OCI-LY1 (cell line): ENCODE results near the gene C10orf62.

Source experiments
- H2AFZ ChIP-seq: fragments of 200-600 bp; sonication (generic), shearing (Covaris generic); 2 replicates; pipeline ENCODE4 v1.6.0; 2014; ENCODE audit warnings: antibody characterized with exemption, mild to moderate bottlenecking, low read length
- H3F3A ChIP-seq: fragments of 200-600 bp; sonication (generic), shearing (Covaris generic); 2 replicates; pipeline ENCODE4 v1.6.0; 2014; ENCODE audit warnings: mild to moderate bottlenecking, antibody characterized with exemption, low read length, moderate library complexity; ENCODE audit not compliant: insufficient read depth
- H3K27ac ChIP-seq: fragments of 200-600 bp; sonication (generic); 2 replicates; pipeline ENCODE4 v1.5.1; 2014; ENCODE audit warnings: low read length, mixed run types, mild to moderate bottlenecking, low read depth; ENCODE audit not compliant: poor library complexity, severe bottlenecking
- H3K27me3 ChIP-seq: fragments of 200-600 bp; sonication (generic); 2 replicates; pipeline ENCODE4 v1.6.0; 2014; ENCODE audit warnings: antibody characterized with exemption, mild to moderate bottlenecking, low read length, moderate library complexity; ENCODE audit not compliant: insufficient read depth
- H3K36me3 ChIP-seq: fragments of 200-600 bp; sonication (generic); 2 replicates; pipeline ENCODE4 v1.6.1; 2014; ENCODE audit warnings: mild to moderate bottlenecking, antibody characterized with exemption, low read length, moderate library complexity, mixed read lengths; ENCODE audit not compliant: insufficient read depth
- H3K4me1 ChIP-seq: fragments of 200-600 bp; sonication (generic); 2 replicates; pipeline ENCODE4 v1.5.1; 2014; ENCODE audit warnings: mild to moderate bottlenecking, low read length, moderate library complexity; ENCODE audit not compliant: insufficient read depth, severe bottlenecking
- H3K4me2 ChIP-seq: fragments of 200-600 bp; sonication (generic), shearing (Covaris generic); 2 replicates; pipeline ENCODE4 v1.6.1; 2014; ENCODE audit warnings: low read length
- H3K4me3 ChIP-seq: fragments of 200-600 bp; sonication (generic); 2 replicates; pipeline ENCODE4 v1.5.1; 2014; ENCODE audit warnings: low read length, low read depth, mild to moderate bottlenecking, mixed read lengths; ENCODE audit not compliant: poor library complexity, severe bottlenecking
- H3K79me2 ChIP-seq: fragments of 200-600 bp; shearing (Covaris generic); 2 replicates; pipeline ENCODE4 v1.6.1; 2016; ENCODE audit warnings: mixed run types, low read length, mixed read lengths; ENCODE audit not compliant: insufficient read depth
- H3K9ac ChIP-seq: fragments of 200-600 bp; sonication (generic), shearing (Covaris generic); 2 replicates; pipeline ENCODE4 v1.6.1; 2014; ENCODE audit warnings: mild to moderate bottlenecking, low read length, mixed read lengths
- H3K9me2 ChIP-seq: fragments of 200-600 bp; sonication (generic), shearing (Covaris generic); 2 replicates; pipeline ENCODE4 v1.6.1; 2014; ENCODE audit warnings: low read depth, mild to moderate bottlenecking, low read length, mixed read lengths
- H3K9me3 ChIP-seq: fragments of 200-600 bp; shearing (Covaris generic); 2 replicates; pipeline ENCODE4 v1.6.1; 2014; ENCODE audit warnings: low read length, mixed read lengths
- H4K20me1 ChIP-seq: fragments of 200-600 bp; sonication (generic), shearing (Covaris generic); 2 replicates; pipeline ENCODE4 v1.6.0; 2016; ENCODE audit warnings: mild to moderate bottlenecking, low read length; ENCODE audit not compliant: insufficient read depth
- EZH2 ChIP-seq: fragments of 200-600 bp; sonication (generic), shearing (Covaris generic); IDR thresholded peaks from 2 replicates; pipeline ENCODE4 v1.8.0; 2017; ENCODE audit warnings: borderline replicate concordance, mixed run types, mild to moderate bottlenecking, antibody characterized with exemption, low read length, moderate library complexity, mixed read lengths
- TF ChIP-seq, protein P1 (sequence below): fragments of 200-600 bp; sonication (generic), shearing (Covaris generic); IDR thresholded peaks from 2 replicates; pipeline ENCODE4 v1.5.1; 2017; ENCODE audit warnings: mild to moderate bottlenecking, antibody characterized with exemption, low read length, moderate library complexity, mixed read lengths

The C10orf62 gene

DNA sequence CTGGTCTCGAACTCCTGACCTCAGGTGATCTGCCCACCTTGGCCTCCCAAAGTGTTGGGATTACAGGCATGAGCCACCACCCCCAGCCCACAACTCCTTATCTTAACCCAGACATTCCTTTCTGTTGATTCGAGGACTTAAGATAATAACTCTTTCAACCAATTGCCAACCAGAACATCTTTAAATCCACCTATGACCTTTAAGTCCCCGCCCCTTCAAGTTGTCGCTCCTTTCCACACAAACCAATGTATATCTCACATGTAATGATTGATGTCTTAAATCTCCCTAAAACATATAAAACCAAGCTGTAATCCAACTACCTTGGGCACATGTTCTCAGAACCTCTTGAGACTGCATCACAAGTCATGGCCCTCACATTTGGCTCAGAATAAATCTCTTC, 24.7 kb upstream of the C10orf62 start:
- Histone ChIP-seq H4K20me1 (no peaks in the 10 kb centered on the region), H3K4me1 (no peaks in the 10 kb centered on the region), H3K27me3 (no peaks in the 10 kb centered on the region), H3K9me2 (no peaks in the 10 kb centered on the region), H3K79me2 (no peaks in the 10 kb centered on the region), H3K4me3 (no peak overlapping the region), H3K9me3 (no peaks in the 10 kb centered on the region), H3K4me2 (no peak overlapping the region), H3K36me3 (no peaks in the 10 kb centered on the region), H2AFZ (no peak overlapping the region), H3F3A (no peaks in the 10 kb centered on the region), H3K9ac (no peak overlapping the region), H3K27ac (no peak overlapping the region)
- TF ChIP-seq, protein P1, sequence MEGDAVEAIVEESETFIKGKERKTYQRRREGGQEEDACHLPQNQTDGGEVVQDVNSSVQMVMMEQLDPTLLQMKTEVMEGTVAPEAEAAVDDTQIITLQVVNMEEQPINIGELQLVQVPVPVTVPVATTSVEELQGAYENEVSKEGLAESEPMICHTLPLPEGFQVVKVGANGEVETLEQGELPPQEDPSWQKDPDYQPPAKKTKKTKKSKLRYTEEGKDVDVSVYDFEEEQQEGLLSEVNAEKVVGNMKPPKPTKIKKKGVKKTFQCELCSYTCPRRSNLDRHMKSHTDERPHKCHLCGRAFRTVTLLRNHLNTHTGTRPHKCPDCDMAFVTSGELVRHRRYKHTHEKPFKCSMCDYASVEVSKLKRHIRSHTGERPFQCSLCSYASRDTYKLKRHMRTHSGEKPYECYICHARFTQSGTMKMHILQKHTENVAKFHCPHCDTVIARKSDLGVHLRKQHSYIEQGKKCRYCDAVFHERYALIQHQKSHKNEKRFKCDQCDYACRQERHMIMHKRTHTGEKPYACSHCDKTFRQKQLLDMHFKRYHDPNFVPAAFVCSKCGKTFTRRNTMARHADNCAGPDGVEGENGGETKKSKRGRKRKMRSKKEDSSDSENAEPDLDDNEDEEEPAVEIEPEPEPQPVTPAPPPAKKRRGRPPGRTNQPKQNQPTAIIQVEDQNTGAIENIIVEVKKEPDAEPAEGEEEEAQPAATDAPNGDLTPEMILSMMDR, result no peak
- TF ChIP-seq EZH2, result no peak

DNA sequence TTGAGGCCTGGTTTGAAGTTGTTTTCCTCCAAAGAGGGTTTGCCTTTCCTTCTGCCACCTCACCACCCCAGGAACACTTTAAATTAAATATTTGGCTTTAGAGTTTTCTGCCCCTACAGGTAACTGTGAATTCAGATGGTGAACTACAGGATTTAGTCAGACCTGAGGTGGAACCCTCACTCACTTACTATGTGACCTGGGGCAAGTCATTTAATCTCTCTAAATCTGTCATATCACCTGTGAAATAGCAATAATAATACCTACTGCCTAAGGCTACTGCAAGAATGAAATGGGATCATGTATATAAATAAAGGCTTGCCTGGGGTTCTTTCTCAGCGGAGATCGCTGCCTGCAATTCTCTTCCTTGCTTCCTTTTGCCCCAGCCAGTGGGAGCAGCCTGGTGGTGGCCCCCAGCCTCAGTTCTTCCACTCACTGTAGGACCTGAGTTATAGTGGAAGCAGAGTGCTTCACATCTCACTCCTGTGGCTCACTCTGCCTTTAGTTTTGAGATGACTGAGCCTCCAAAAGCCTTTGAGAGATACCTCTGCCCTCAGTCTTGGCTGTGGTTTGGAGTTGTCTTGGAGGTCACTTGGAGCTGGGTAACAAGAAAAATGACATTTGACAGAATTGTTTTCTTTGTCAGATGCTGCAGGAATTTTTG, 23.1 kb upstream of the C10orf62 start:
- Histone ChIP-seq H3K9ac (no peak overlapping the region), H4K20me1 (no peaks in the 10 kb centered on the region), H3K4me3 (no peak overlapping the region), H3K27ac (no peak overlapping the region), H3F3A (no peaks in the 10 kb centered on the region), H3K36me3 (no peaks in the 10 kb centered on the region), H2AFZ (no peak overlapping the region), H3K79me2 (no peaks in the 10 kb centered on the region), H3K9me3 (no peaks in the 10 kb centered on the region), H3K4me2 (no peak overlapping the region), H3K9me2 (no peaks in the 10 kb centered on the region), H3K27me3 (no peaks in the 10 kb centered on the region), H3K4me1 (no peaks in the 10 kb centered on the region)
- TF ChIP-seq EZH2, result no peak
- TF ChIP-seq, protein P1, result no peak

DNA sequence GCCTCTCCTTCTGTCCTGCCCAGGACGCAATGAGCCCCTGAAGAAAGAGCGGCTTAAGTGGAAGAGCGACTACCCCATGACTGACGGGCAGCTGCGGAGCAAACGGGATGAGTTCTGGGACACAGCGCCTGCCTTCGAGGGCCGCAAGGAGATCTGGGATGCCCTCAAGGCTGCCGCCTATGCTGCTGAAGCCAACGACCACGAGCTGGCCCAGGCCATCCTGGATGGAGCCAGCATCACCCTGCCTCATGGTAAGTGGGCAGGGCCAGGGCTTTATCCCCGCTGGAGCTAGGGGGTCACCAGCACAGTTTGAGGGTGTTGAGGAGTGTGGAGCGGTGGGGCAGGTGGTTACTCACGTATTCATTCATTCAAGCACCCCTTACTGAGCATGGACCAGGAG, 21.6 kb upstream of the C10orf62 start:
- no peaks in the 10 kb centered on the region for H3K27me3 ChIP-seq
- H3F3A ChIP-seq, result no peaks in the 10 kb centered on the region
- TF ChIP-seq EZH2, result no peak
- TF ChIP-seq, protein P1, result no peak

More for the DNA sequence above, 21.6 kb upstream of the C10orf62 start:
- Histone ChIP-seq H3K9me3 (no peaks in the 10 kb centered on the region), H3K27ac (no peak overlapping the region), H3K79me2 (no peaks in the 10 kb centered on the region), H3K4me3 (no peak overlapping the region), H3K4me2 (no peak overlapping the region), H2AFZ (no peak overlapping the region), H3K9ac (no peak overlapping the region), H3K4me1 (no peaks in the 10 kb centered on the region), H4K20me1 (no peaks in the 10 kb centered on the region), H3K36me3 (no peaks in the 10 kb centered on the region), H3K9me2 (no peaks in the 10 kb centered on the region)
